SK-N-SH (cell line): Measurements from ENCODE around the gene RAPH1. TPM values are rescaled to one million over a fixed set of nuclear protein-coding genes. Genes with fewer than 3 reads are reported as not detected.

Experiments used
- CTCF ChIA-PET: fragments of 300-600, 350-600 bp; formaldehyde crosslinking; extraction: SDS; loops from one replicate; lab custom pipeline; 2021; lab: Yijun Ruan, JAX
- POLR2A ChIA-PET: fragments of 350-600 bp; sonication (Branson Sonifier 250); formaldehyde crosslinking; extraction: SDS; loops from one replicate; lab custom pipeline; 2020; ENCODE audit warnings: antibody characterized with exemption, inconsistent platforms; lab: Yijun Ruan, JAX
- DNase-seq: peaks from one replicate; pipeline ENCODE4 v3.0.0; 2012
- H2AFZ ChIP-seq: fragments of 200-600 bp; sonication (generic); 2 replicates; pipeline ENCODE4 v1.8.1; 2016; ENCODE audit warnings: antibody characterized with exemption, mild to moderate bottlenecking, low read depth
- H3F3A ChIP-seq: fragments of 200-600 bp; sonication (generic); replicated peaks from 2 replicates; pipeline ENCODE3; 2016; ENCODE audit warnings: antibody characterized with exemption, mild to moderate bottlenecking; ENCODE audit not compliant: insufficient read depth
- H3K27ac ChIP-seq, 2 experiments: fragments of 200-500 bp in 1 of 2; fragments of 200-600 bp in 1 of 2; sonication (Bioruptor generic) in 1 of 2; sonication (generic), shearing (Covaris generic) in 1 of 2; 2 replicates each; pipeline versions ENCODE4 v1.5.1 to v1.6.1; 2014 to 2016; ENCODE audit warnings: low read depth in 2 of 2, inconsistent platforms in 1 of 2, low read length in 1 of 2, mild to moderate bottlenecking in 1 of 2, mixed read lengths in 1 of 2
- H3K27me3 ChIP-seq: fragments of 200-600 bp; sonication (generic), shearing (Covaris generic); 2 replicates; pipeline ENCODE4 v1.6.1; 2016; ENCODE audit warnings: mixed run types; ENCODE audit not compliant: insufficient read depth
- H3K36me3 ChIP-seq, 2 experiments: fragments of 200-500 bp in 1 of 2; fragments of 200-600 bp in 1 of 2; sonication (Bioruptor generic) in 1 of 2; sonication (generic) in 1 of 2; replicated peaks in 1 of 2; 2 replicates each; pipeline versions ENCODE3 to v1.5.1; 2014 to 2016; ENCODE audit warnings: low read length in 1 of 2, mild to moderate bottlenecking in 1 of 2; ENCODE audit not compliant: insufficient read depth in 2 of 2, control insufficient read depth in 1 of 2
- H3K4me1 ChIP-seq, 2 experiments: fragments of 200-500 bp in 1 of 2; fragments of 200-600 bp in 1 of 2; sonication (Bioruptor generic) in 1 of 2; sonication (generic), shearing (Covaris generic) in 1 of 2; 2 replicates each; pipeline versions ENCODE4 v1.5.1 to v1.6.1; 2014 to 2016; ENCODE audit warnings: low read depth in 1 of 2, low read length in 1 of 2, mixed run types in 1 of 2; ENCODE audit not compliant: insufficient read depth in 2 of 2, control insufficient read depth in 1 of 2
- H3K4me2 ChIP-seq: fragments of 200-600 bp; sonication (generic), shearing (Covaris generic); 2 replicates; pipeline ENCODE4 v1.6.1; 2017; ENCODE audit warnings: mixed run types
- H3K4me3 ChIP-seq, 2 experiments: fragments of 200-500 bp in 1 of 2; fragments of 200-600 bp in 1 of 2; sonication (Bioruptor generic) in 1 of 2; sonication (generic), shearing (Covaris generic) in 1 of 2; 2 replicates each; pipeline versions ENCODE4 v1.5.1 to v1.8.1; 2014 to 2016; ENCODE audit warnings: low read depth in 2 of 2, inconsistent platforms in 1 of 2, low read length in 1 of 2, mild to moderate bottlenecking in 1 of 2, mixed read lengths in 1 of 2, moderate library complexity in 1 of 2
- H3K79me2 ChIP-seq: fragments of 200-600 bp; sonication (generic); 2 replicates; pipeline ENCODE4 v1.8.1; 2017; ENCODE audit warnings: mild to moderate bottlenecking; ENCODE audit not compliant: insufficient read depth
- H3K9ac ChIP-seq: fragments of 200-600 bp; sonication (generic); 2 replicates; pipeline ENCODE4 v1.6.1; 2017; ENCODE audit warnings: mixed run types
- H3K9me2 ChIP-seq: fragments of 200-600 bp; sonication (generic); 2 replicates; pipeline ENCODE4 v1.6.1; 2017; ENCODE audit warnings: mixed run types
- H3K9me3 ChIP-seq: fragments of 200-600 bp; sonication (generic); 2 replicates; pipeline ENCODE4 v1.6.1; 2017; ENCODE audit warnings: mixed run types, mild to moderate bottlenecking, moderate library complexity
- H4K20me1 ChIP-seq: fragments of 200-600 bp; sonication (generic); 2 replicates; pipeline ENCODE4 v1.6.1; 2017; ENCODE audit warnings: mild to moderate bottlenecking, mixed run types; ENCODE audit not compliant: insufficient read depth
- CHD2 ChIP-seq: fragments of 150-350 bp; IDR thresholded peaks from 2 replicates; pipeline ENCODE4 v1.6.1; 2018; ENCODE audit warnings: low read length; ENCODE audit not compliant: partially characterized antibody
- ELF1 ChIP-seq: IDR thresholded peaks from 2 replicates; pipeline ENCODE4 v1.4.0; 2012
- FOSL2 ChIP-seq: IDR thresholded peaks from 2 replicates; pipeline ENCODE4 v1.4.0; 2012; ENCODE audit warnings: low read depth, mild to moderate bottlenecking, moderate library complexity, borderline replicate concordance
- GATA2 ChIP-seq: sonication (generic); formaldehyde crosslinking; IDR thresholded peaks from 2 replicates; pipeline ENCODE4 v1.5.0; 2020; ENCODE audit warnings: mild to moderate bottlenecking, missing genetic modification reagents
- MXI1 ChIP-seq: IDR thresholded peaks from 2 replicates; pipeline ENCODE4 v1.6.1; 2012; ENCODE audit warnings: mild to moderate bottlenecking, low read depth, low read length, improper control_type of control experiment
- NRF1 ChIP-seq: IDR thresholded peaks from 2 replicates; pipeline ENCODE4 v1.6.1; 2012; ENCODE audit warnings: low read depth, mild to moderate bottlenecking, low read length
- POLR2AphosphoS5 ChIP-seq: IDR thresholded peaks from 2 replicates; pipeline ENCODE4 v1.6.1; 2012; ENCODE audit warnings: low read depth, low read length
- RCOR1 ChIP-seq: fragments of 150-350 bp; IDR thresholded peaks from 2 replicates; pipeline ENCODE4 v1.6.1; 2017; ENCODE audit warnings: antibody characterized with exemption, low read length
- RFX5 ChIP-seq: IDR thresholded peaks from 2 replicates; pipeline ENCODE4 v1.6.1; 2012; ENCODE audit warnings: mild to moderate bottlenecking, improper control_type of control experiment, low read length
- SIN3A ChIP-seq: IDR thresholded peaks from 2 replicates; pipeline ENCODE4 v1.6.1; 2012; ENCODE audit warnings: low read depth, mild to moderate bottlenecking, low read length, moderate library complexity, borderline replicate concordance
- SMC3 ChIP-seq: IDR thresholded peaks from 2 replicates; pipeline ENCODE4 v1.6.1; 2012; ENCODE audit warnings: low read depth, low read length, improper control_type of control experiment
- TEAD4 ChIP-seq: IDR thresholded peaks from 2 replicates; pipeline ENCODE4 v1.4.0; 2012; ENCODE audit warnings: mild to moderate bottlenecking, borderline replicate concordance; ENCODE audit not compliant: insufficient read depth
- YY1 ChIP-seq: IDR thresholded peaks from 2 replicates; pipeline ENCODE4 v1.4.0; 2012; ENCODE audit warnings: low read depth, mild to moderate bottlenecking
- polyA plus RNA-seq, 3 experiments: library from polyadenylated mRNA; depleted of rRNA; stranded (reverse); fragments of >200 nt; gene quantifications; 2 replicates each; pipeline ENCODE4 v1.2.3, GENCODE V29; 2012
- TF ChIP-seq, protein P1 (sequence below): fragments of 150-350 bp; IDR thresholded peaks from 2 replicates; pipeline ENCODE4 v1.6.1; 2016; ENCODE audit warnings: mild to moderate bottlenecking, low read depth, low read length
- TF ChIP-seq, protein P2 (sequence below): IDR thresholded peaks from 2 replicates; pipeline ENCODE4 v1.4.0; 2012; ENCODE audit warnings: low read depth
- TF ChIP-seq, protein P3 (sequence below): IDR thresholded peaks from 2 replicates; pipeline ENCODE4 v1.6.1; 2012; ENCODE audit warnings: mild to moderate bottlenecking, low read depth, low read length, moderate library complexity

Gene RAPH1
- polyA plus RNA-seq, 1 of the 3 experiments (the other 2 are of a cell fraction), result 6.7 TPM

DNA sequence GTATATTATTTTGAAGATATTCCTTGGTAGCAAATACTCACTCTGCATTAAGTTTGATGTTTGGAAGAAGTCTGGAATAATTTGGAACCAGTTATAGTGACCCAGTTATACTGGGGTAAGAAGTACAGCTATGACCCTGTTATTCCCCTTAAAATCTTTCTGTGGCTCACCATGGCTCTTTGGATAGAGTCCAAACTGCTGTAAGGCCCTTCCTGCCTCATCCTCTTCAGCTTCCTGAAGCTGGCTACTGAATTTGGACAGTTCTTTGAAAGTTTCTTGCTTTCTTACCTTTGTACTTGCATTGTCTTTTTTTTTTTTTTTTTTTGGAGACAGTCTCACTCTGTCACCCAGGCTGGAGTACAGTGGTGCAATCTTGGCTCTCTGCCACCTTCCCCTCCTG lies 121.3 kb downstream of the RAPH1 start:
- Histone ChIP-seq H3K4me2 (no peak overlapping the region), H3K9me3 (peaks cover 3% of the 10 kb centered on the region; the same call in 1 of the 2 replicates), H3K27ac (no peak overlapping the region)
- no peak for TF ChIP-seq SIN3A
- TF ChIP-seq RFX5, result no peak
- TF ChIP-seq CHD2, result no peak
- no peak for TF ChIP-seq POLR2AphosphoS5
- TF ChIP-seq FOSL2, result no peak
- TF ChIP-seq, protein P1, sequence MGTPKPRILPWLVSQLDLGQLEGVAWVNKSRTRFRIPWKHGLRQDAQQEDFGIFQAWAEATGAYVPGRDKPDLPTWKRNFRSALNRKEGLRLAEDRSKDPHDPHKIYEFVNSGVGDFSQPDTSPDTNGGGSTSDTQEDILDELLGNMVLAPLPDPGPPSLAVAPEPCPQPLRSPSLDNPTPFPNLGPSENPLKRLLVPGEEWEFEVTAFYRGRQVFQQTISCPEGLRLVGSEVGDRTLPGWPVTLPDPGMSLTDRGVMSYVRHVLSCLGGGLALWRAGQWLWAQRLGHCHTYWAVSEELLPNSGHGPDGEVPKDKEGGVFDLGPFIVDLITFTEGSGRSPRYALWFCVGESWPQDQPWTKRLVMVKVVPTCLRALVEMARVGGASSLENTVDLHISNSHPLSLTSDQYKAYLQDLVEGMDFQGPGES, result no peak
- TF ChIP-seq, protein P2, sequence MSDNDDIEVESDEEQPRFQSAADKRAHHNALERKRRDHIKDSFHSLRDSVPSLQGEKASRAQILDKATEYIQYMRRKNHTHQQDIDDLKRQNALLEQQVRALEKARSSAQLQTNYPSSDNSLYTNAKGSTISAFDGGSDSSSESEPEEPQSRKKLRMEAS, result no peak
- no peak for TF ChIP-seq YY1
- no peak for TF ChIP-seq TEAD4
- no peak for TF ChIP-seq SMC3
- no peak for TF ChIP-seq RCOR1
- TF ChIP-seq GATA2 (CRISPR knock-in tag), result no peak
- no peak for TF ChIP-seq NRF1
- no peak for TF ChIP-seq ELF1
- TF ChIP-seq MXI1, result no peak
- TF ChIP-seq, protein P3, sequence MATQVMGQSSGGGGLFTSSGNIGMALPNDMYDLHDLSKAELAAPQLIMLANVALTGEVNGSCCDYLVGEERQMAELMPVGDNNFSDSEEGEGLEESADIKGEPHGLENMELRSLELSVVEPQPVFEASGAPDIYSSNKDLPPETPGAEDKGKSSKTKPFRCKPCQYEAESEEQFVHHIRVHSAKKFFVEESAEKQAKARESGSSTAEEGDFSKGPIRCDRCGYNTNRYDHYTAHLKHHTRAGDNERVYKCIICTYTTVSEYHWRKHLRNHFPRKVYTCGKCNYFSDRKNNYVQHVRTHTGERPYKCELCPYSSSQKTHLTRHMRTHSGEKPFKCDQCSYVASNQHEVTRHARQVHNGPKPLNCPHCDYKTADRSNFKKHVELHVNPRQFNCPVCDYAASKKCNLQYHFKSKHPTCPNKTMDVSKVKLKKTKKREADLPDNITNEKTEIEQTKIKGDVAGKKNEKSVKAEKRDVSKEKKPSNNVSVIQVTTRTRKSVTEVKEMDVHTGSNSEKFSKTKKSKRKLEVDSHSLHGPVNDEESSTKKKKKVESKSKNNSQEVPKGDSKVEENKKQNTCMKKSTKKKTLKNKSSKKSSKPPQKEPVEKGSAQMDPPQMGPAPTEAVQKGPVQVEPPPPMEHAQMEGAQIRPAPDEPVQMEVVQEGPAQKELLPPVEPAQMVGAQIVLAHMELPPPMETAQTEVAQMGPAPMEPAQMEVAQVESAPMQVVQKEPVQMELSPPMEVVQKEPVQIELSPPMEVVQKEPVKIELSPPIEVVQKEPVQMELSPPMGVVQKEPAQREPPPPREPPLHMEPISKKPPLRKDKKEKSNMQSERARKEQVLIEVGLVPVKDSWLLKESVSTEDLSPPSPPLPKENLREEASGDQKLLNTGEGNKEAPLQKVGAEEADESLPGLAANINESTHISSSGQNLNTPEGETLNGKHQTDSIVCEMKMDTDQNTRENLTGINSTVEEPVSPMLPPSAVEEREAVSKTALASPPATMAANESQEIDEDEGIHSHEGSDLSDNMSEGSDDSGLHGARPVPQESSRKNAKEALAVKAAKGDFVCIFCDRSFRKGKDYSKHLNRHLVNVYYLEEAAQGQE, result no peak
- TF ChIP-seq, all 33 proteins: peak for 0
- no peak overlapping the region for H2AFZ ChIP-seq
- H3K4me1 ChIP-seq, result peaks cover 0 to 3% of the 10 kb centered on the region in 2 experiments; a peak in 2 of 4 replicates
- no peaks in the 10 kb centered on the region for H3K9me2 ChIP-seq
- ChIA-PET POLR2A (no interaction called here), CTCF (no interaction called here)
- DNase-seq, result no peak
- no peaks in the 10 kb centered on the region for H3K27me3 ChIP-seq
- no peaks in the 10 kb centered on the region for H4K20me1 ChIP-seq
- H3K4me3 ChIP-seq, result no peak overlapping the region
- H3K79me2 ChIP-seq, result peaks cover 41% of the 10 kb centered on the region; the same call in 1 of the 2 replicates
- no peaks in the 10 kb centered on the region for H3F3A ChIP-seq
- H3K36me3 ChIP-seq, result peaks cover 69 to 77% of the 10 kb centered on the region in 2 experiments
- no peak overlapping the region for H3K9ac ChIP-seq
